ENCODE measurements around the gene TERC. TPM values are rescaled to one million over a fixed set of nuclear protein-coding genes. Genes with fewer than 3 reads are reported as not detected.

Gene TERC
- total RNA-seq, 1 donor, result 200 TPM

DNA sequence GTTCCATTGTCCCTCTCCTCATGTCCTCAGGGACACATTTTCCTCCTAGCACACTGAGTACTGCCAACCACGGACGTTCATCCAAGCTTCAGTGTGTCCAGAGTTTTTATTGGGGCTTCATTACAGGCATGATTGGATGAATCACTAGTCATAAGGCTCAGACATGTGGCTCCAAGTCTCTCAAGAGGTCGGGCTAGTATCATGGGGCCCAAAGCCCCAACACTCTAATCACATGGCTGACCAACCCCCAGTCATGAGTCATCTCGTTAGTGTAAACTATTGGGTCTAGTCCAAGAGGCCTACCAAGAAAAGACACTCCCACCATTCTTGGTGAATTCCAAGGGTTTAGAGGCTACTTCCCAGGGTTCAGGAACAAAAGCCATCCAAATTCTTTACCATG, 4.4 kb downstream of the TERC start:
- Histone ChIP-seq H3K4me1 (ENCODE audit: insufficient read depth, low read length) (peaks cover 11% of the 10 kb centered on the region), H4K20me1 (ENCODE audit: insufficient read depth, low read length) (no peaks in the 10 kb centered on the region), H3K4me2 (ENCODE audit: insufficient read depth, low read length) (no peak overlapping the region), H3K79me2 (ENCODE audit: insufficient read depth, low read length) (no peaks in the 10 kb centered on the region), H3K4me3 (ENCODE audit: insufficient read depth, low read length) (no peak overlapping the region), H2AFZ (ENCODE audit: low read length) (peak overlapping the region; percentile 20), H3K36me3 (ENCODE audit: insufficient read depth, low read length) (no peaks in the 10 kb centered on the region), H3K27ac (ENCODE audit: low read depth, low read length) (no peak overlapping the region), H3K9me3 (ENCODE audit: low read depth, low read length) (no peaks in the 10 kb centered on the region), H3K27me3 (ENCODE audit: insufficient read depth, low read length) (peaks cover 5% of the 10 kb centered on the region)
- DNase-seq (ENCODE audit: insufficient read length, low spot score, missing footprints), result no peak
- TF ChIP-seq, protein P1, sequence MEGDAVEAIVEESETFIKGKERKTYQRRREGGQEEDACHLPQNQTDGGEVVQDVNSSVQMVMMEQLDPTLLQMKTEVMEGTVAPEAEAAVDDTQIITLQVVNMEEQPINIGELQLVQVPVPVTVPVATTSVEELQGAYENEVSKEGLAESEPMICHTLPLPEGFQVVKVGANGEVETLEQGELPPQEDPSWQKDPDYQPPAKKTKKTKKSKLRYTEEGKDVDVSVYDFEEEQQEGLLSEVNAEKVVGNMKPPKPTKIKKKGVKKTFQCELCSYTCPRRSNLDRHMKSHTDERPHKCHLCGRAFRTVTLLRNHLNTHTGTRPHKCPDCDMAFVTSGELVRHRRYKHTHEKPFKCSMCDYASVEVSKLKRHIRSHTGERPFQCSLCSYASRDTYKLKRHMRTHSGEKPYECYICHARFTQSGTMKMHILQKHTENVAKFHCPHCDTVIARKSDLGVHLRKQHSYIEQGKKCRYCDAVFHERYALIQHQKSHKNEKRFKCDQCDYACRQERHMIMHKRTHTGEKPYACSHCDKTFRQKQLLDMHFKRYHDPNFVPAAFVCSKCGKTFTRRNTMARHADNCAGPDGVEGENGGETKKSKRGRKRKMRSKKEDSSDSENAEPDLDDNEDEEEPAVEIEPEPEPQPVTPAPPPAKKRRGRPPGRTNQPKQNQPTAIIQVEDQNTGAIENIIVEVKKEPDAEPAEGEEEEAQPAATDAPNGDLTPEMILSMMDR (IDR thresholded peaks at IDR 0.05; ENCODE audit: extremely low read depth, low read depth, low read length), result no peak

DNA sequence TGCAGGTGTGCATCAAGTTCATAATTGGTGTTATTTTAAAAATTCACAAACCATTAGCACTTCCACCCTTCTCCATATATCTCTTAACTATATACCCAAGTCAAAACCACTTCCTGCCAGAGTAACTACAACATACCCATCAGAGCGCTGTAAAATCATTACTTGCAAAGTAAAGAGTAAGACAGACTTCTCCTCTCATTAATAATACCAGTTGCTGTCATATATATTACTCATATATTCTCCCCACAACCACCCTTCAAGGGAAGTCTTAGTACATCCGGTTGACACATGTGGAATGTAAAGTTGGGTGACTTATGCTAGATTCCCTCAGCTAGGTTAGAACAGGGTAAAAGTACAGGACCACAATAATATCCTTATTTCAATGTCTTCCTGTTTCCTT, 5.6 kb downstream of the TERC start:
- H3K79me2 ChIP-seq (ENCODE audit: insufficient read depth, low read length), result no peaks in the 10 kb centered on the region
- no peak overlapping the region for H2AFZ ChIP-seq (ENCODE audit: low read length)
- DNase-seq (ENCODE audit: insufficient read length, low spot score, missing footprints), result no peak

GRCh38 chr3:169758359-169758994, 6.4 kb downstream of the TERC start:
- Histone ChIP-seq H3K9me3 (ENCODE audit: low read depth, low read length) (no peaks in the 10 kb centered on the region), H2AFZ (ENCODE audit: low read length) (no peak overlapping the region), H3K4me1 (ENCODE audit: insufficient read depth, low read length) (peaks cover 7% of the 10 kb centered on the region), H3K4me2 (ENCODE audit: insufficient read depth, low read length) (no peak overlapping the region), H3K36me3 (ENCODE audit: insufficient read depth, low read length) (no peaks in the 10 kb centered on the region), H3K27ac (ENCODE audit: low read depth, low read length) (no peak overlapping the region), H3K27me3 (ENCODE audit: insufficient read depth, low read length) (peaks cover 10% of the 10 kb centered on the region), H3K4me3 (ENCODE audit: insufficient read depth, low read length) (no peak overlapping the region), H3K79me2 (ENCODE audit: insufficient read depth, low read length) (no peaks in the 10 kb centered on the region), H4K20me1 (ENCODE audit: insufficient read depth, low read length) (no peaks in the 10 kb centered on the region)
- TF ChIP-seq, protein P1 (IDR thresholded peaks at IDR 0.05; ENCODE audit: extremely low read depth, low read depth, low read length), result no peak
- no peak for DNase-seq (ENCODE audit: insufficient read length, low spot score, missing footprints)

More for the DNA sequence above, 5.6 kb downstream of the TERC start:
- no peak overlapping the region for H3K4me3 ChIP-seq (ENCODE audit: insufficient read depth, low read length)
- no peak overlapping the region for H3K4me2 ChIP-seq (ENCODE audit: insufficient read depth, low read length)
- H3K36me3 ChIP-seq (ENCODE audit: insufficient read depth, low read length), result no peaks in the 10 kb centered on the region
- H3K27me3 ChIP-seq (ENCODE audit: insufficient read depth, low read length), result peaks cover 10% of the 10 kb centered on the region
- no peaks in the 10 kb centered on the region for H4K20me1 ChIP-seq (ENCODE audit: insufficient read depth, low read length)
- no peak overlapping the region for H3K27ac ChIP-seq (ENCODE audit: low read depth, low read length)
- TF ChIP-seq, protein P1 (IDR thresholded peaks at IDR 0.05; ENCODE audit: extremely low read depth, low read depth, low read length), result no peak
- peaks cover 7% of the 10 kb centered on the region for H3K4me1 ChIP-seq (ENCODE audit: insufficient read depth, low read length)
- no peaks in the 10 kb centered on the region for H3K9me3 ChIP-seq (ENCODE audit: low read depth, low read length)

DNA sequence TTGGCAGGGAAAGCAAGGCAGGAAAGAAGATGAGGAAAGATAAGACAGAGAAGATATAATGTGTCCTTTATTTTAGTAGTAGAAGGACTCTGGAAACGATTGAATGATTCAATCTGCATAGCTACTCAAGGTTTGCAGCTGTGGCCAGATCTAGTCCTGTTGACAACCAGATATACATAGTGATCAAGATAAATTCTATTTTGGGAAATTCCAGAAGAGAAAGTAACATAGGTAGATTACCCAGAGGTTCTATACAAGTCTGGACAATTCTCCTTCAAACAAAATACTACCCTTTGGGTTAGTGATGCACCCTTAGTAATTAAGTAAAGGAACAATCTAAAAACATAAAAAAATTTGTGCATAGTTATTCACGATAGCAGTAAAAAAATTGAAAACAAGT, 9.4 kb downstream of the TERC start:
- DNase-seq (ENCODE audit: insufficient read length, low spot score, missing footprints), result no peak
- no peaks in the 10 kb centered on the region for H3K9me3 ChIP-seq (ENCODE audit: low read depth, low read length)
- H3K4me3 ChIP-seq (ENCODE audit: insufficient read depth, low read length), result no peak overlapping the region
- TF ChIP-seq, protein P1 (IDR thresholded peaks at IDR 0.05; ENCODE audit: extremely low read depth, low read depth, low read length), result no peak
- H3K27me3 ChIP-seq (ENCODE audit: insufficient read depth, low read length), result peaks cover 14% of the 10 kb centered on the region
- no peaks in the 10 kb centered on the region for H4K20me1 ChIP-seq (ENCODE audit: insufficient read depth, low read length)
- peaks cover 3% of the 10 kb centered on the region for H3K4me1 ChIP-seq (ENCODE audit: insufficient read depth, low read length)
- no peaks in the 10 kb centered on the region for H3K79me2 ChIP-seq (ENCODE audit: insufficient read depth, low read length)
- no peak overlapping the region for H2AFZ ChIP-seq (ENCODE audit: low read length)
- no peak overlapping the region for H3K27ac ChIP-seq (ENCODE audit: low read depth, low read length)
- H3K36me3 ChIP-seq (ENCODE audit: insufficient read depth, low read length), result no peaks in the 10 kb centered on the region
- H3K4me2 ChIP-seq (ENCODE audit: insufficient read depth, low read length), result no peak overlapping the region
